COLO668 (cell line): Measurements from ENCODE around the gene TNIP1.

Experiments used
- DNase-seq: peaks from one replicate; lab custom pipeline; 2025; ENCODE audit not compliant: unreplicated experiment; lab: John Stamatoyannopoulos, UW

Gene TNIP1

DNA sequence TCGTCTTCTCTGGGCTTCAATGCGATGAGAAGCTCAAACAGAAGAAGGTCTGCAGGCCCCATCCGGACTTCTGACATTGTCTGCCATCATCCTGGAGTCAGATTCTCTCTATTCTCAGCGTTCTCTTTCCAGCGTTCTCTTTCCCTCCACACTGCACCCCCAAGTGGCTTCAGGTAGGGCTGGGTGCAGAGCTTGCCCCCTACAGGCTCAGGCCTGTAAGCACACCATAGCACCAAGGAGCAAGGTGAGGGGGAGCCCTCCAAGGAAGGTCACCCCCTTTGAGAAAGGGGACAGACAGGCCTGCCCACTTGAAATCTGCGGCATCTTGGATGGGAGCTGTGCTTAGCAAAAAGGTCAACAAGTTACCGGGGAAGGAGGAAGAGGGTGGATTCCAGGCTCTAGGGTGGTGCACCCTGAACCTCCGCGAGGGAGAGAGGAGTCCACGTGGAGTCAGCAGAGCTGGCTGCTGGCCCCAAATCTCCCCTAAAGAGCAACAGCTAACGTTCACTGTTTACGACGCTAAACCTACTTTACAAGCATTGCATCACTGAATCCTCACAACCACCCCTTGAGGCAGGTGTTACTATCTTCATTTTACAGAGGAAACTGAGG is 32.9 kb downstream of the TNIP1 start:
- DNase-seq: no peak

GRCh38 chr5:151042453-151043093 is 38.3 kb downstream of the TNIP1 start:
- no peak for DNase-seq

DNA sequence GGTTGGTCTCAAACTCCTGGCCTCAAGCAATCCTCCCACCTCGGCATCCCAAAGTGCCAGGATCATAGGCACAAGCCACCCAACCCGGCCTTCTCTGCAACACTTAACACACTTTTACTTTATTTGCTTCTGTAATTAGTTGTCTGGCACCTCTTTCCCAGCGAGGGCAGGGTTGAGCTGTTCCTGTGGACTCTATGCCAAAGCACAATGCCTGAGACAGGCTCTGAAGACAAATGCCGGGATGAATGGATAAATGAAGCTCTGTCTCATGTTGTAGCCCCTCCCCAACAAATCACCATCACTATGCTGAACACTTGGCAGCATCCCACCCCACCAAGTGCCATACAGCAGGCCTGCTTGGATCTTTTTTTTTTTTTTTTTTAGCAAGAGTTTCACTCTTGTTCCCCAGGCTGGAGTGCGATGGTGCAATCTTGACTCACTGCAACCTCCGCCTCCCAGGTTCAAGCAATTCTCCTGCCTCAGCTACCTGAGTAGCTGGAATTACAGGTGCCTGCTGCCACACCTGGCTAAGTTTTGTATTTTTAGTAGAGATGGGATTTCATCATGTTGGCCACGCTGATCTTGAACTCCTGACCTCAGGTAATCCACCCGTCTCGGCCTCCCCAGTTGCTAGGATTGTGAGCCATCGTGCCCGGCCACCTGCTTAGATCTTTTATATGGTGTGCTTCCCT is 39.1 kb downstream of the TNIP1 start:
- DNase-seq: no peak

GRCh38 chr5:151040211-151040747 is 40.6 kb downstream of the TNIP1 start:
- no peak for DNase-seq

GRCh38 chr5:151039665-151040064 is 41.2 kb downstream of the TNIP1 start:
- DNase-seq: no peak

DNA sequence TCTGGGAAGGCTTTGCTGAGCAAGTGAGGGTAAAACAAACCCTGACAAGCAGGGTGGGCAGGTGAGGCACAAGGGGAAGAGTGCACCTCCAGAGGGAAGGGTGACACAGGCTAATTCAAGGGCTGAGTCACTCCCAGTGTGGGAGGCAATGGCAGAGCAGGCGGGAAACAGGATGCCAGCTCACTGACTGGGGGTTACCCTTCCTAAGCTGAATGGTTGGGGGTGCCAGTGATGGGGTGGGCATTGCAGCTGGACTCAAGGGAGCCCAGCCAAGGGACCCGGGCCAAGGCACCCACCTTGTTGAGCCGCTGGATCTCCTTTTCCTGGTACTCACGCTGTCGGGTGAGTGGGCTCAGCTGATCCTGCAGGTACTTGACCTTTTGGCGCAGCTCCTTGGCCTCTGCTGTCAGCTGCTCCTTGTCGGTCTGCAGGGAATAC is 42.0 kb downstream of the TNIP1 start:
- no peak for DNase-seq

GRCh38 chr5:151038412-151038745 is 42.5 kb downstream of the TNIP1 start:
- DNase-seq: no peak

DNA sequence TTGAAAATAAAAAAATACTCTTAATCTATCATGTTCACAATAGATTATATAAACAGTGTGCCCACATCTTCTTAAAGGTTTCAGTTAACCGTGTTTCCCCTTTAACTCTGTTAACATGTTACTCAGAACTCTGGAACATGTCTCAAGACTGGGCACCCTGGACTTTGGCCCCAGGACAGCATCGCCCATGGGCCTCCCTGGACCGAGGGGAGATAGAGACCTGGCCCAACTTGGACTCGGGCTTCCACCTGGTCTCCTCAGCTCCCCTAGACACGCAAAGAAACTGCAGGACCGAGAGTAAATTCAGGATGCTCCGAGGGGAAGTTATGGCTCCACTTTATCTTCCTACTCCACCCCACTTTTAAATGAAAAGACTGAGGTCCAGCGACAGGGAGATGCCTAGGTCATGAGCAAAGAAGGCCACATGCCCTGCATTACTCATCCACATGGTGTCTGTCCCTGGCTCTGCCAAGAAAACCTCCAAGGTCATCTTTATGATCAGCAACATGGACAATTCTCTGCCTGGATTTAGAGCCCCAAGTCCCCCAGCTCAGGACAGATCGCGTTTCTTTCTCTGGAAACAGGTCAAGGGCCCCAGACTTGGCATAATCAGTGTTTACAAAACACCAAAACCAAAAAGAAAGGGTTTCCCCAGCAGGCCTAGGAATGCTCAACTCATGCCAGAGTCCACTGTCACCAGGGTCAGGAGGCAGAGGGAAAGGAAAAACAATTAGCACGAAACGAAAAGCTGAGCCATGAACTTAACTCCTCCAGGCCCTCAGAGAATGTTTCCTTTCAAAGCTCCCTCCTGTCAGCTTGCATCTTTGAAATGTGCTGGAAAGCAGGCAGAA is 43.0 kb downstream of the TNIP1 start:
- no peak for DNase-seq

GRCh38 chr5:151036556-151036955 is 44.3 kb downstream of the TNIP1 start:
- peak; percentile 0 for DNase-seq

DNA sequence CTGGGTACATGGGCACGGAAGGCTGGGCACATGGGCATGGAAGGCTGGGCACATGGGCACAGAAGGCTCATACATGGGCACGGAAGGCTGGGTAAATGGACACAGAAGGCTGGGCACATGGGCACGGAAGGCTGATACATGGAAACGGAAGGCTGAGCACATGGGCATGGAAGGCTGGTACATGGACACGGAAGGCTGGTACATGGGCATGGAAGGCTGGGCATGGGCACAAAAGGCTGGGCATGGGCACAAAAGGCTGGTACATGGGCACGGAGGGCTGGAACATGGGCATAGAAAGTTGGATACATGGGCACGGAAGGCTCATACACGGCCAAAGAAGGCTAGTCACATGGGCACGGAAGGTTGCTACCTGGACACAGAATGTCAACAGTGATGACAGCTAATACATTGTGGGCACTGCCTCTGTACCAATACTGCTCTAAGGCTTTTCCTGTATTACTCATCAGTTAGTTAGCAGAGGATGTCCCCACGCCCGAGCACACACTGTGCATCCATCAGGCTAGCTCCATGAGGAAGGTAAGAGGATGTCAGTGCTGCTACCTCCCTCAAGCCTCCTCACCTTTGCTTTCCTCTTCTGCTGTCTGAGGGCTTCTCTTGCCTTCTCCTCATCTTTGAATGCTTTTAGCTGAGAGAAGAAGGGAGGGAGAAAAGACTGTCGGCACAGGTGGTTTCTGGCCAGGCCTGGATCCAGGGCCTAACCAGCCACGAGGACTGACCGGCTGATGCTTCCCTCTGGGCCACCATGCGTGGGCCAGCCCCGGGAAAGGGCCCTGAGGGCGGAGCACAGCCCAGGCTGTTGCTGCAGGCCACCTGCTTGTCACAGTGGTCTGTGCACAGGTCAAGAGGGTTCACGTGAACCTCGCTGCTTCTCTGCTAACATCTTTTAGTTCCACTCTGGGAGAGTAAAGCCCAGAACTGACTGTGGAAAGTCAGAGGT is 46.1 kb downstream of the TNIP1 start:
- no peak for DNase-seq

GRCh38 chr5:151033217-151033934 is 47.5 kb downstream of the TNIP1 start:
- DNase-seq: no peak

DNA sequence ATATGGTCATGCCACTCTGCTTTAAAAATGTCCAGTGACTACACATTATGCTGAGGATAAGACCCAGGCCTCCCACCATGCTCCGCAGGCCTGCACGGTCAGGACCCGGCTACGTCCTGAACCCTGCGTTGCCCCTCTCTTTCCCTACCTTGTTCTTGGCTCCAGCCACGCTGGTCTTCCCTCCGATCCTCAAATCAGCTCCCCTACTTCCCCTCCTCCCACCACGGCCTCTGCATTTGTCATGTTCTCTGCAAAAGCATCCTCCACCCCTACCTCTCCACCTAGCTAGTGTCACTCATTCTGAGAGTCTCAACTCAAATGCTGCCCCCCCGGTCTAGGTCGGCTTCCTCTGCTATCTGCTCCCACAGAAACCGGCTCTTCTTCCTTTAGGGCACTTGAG is 49.3 kb downstream of the TNIP1 start:
- DNase-seq: no peak

DNA sequence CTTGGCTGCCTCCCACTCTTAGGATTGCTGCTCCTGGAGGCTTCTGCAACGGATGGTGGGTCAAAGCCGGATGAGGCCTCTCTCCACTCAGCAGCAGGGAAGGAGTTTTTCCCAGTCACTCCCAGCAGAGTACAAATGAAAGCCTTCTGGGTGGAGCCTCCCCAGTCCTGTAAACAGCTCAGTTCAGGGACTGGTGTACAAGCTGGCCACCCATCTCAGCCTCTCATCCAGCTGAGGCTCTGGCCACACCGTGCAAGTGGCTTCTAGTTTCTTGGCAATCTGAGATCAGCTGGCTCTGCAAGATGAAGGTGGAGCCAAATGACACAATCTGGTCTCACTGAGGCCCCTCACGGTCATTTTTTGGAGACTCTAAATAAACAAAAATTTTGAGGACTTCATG is 50.5 kb downstream of the TNIP1 start:
- DNase-seq: no peak

DNA sequence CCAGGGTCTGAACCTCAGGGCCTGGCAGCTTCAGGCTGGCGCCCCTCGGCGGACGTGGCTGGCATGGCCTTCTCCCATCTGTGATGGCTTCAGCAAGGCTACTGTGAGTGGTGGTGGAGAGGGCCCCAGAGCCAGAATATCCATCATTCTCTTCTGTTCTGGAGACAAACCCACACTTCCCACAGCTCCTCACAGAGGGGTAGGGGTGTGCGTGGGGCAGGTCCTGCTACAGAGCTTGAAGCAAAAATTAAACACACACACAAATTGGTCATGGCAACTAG is 50.8 kb downstream of the TNIP1 start:
- DNase-seq: no peak

DNA sequence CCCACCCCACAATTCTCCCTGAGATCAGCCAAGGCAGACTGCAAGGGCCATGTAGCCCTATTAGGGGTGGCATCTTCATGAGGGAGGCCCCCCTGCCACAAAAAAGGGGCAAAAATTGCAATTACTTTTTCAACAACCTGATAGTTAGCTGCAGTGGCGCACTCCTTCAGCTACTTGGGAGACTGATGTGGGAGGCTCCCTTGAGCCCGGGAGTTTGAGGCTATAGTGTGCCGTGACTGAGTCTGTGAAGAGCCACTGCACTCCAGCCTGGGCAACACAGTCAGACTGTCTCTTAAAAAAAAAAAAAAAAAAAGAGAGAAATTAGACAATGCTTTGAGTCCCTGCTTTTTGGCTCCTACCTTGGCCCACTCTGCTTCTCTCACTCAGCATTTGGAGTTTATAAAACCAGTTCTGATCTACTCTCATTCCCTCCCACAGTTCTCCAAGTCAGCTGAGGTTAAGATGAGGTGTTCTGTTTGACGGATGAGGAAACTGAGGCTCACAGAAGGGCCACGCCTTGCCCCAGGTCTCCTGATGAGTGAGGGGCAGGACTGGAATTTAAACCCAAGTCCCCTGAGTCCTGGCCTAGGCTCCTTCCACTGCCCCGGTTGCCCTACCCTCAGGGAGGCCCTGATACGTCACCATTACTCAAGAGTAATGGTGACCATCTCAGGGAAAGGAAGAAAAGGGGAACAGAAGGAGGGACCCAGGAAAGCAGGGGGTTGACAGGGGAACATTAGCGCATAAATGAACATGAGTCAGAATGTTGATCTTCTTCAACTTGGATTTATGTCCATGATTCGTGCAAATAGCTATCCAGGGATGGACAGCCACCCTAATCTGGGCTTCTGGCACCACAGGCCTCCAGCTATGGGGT is 51.4 kb downstream of the TNIP1 start:
- no peak for DNase-seq

DNA sequence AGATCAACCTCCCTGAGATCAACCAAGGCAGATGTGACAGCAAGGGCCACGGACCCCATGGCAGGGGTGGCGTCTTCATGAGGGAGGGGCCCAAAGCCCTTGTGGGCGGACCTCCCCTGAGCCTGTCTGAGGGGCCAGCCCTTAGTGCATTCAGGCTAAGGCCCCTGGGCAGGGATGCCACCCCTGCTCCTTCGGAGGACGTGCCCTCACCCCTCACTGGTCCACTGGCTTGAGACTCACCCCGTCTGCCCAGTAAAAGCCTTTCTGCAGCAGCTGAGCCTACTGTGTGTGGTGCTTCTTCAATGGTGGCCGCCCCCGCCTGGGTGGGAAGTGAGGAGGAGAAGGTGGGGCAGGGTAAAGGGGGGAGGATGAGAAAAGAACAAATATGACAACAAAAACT is 52.1 kb downstream of the TNIP1 start:
- no peak for DNase-seq

DNA sequence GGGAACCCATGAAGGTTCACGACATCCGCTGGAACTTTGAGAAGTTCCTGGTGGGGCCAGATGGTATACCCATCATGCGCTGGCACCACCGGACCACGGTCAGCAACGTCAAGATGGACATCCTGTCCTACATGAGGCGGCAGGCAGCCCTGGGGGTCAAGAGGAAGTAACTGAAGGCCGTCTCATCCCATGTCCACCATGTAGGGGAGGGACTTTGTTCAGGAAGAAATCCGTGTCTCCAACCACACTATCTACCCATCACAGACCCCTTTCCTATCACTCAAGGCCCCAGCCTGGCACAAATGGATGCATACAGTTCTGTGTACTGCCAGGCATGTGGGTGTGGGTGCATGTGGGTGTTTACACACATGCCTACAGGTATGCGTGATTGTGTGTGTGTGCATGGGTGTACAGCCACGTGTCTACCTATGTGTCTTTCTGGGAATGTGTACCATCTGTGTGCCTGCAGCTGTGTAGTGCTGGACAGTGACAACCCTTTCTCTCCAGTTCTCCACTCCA is 52.8 kb downstream of the TNIP1 start:
- DNase-seq: no peak

- DNase-seq: no peak
These were observed 54.2 kb downstream of the TNIP1 start for GRCh38 chr5:151026679-151027078.

GRCh38 chr5:151026088-151026487 is 54.7 kb downstream of the TNIP1 start:
- DNase-seq: no peak
